Stimulated activated CD8-positive, alpha-beta memory T cell treated with anti-CD3 and anti-CD28 coated beads, Interleukin-15, amount 100 ng/mL, for 1 hour (primary cell): ENCODE results near the gene ALKBH3.

Experiments used
- DNase-seq: peaks from one replicate; pipeline ENCODE4 v3.0.0-alpha.2; 2020; ENCODE audit warnings: low read depth

Gene ALKBH3

GRCh38 chr11:43880640-43881159 lies at the start of gene ALKBH3:
Gene ALKBH3 (plus strand): TSS chr11:43880831. CDS start chr11:43882653, 1,822 bp downstream.
- DNase-seq = peak; percentile 81

DNA sequence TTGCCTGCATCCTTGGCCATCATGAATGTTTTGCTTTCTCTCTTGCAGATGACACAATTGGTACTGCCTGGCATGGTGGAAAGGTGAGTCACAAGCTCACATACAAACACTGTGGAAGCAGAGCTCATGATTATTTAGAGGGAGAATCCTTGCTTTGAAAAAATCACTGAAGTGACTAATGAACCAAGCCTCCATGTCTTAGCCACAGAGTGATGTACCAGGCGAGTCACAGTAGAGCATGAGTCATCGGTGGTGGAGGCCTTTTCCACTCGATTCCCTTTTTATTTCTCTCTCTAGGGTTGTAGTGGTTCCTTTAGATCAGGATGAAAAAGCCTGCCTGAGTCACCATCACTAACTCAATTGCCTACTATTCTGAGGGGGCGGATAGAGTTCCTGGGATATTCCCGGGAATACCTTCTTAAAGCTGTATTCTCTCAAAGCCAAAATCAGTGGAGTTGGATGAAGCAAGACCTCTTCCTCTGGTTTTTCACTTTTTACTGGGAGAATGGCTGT lies 49.6 kb upstream of the ALKBH3 start:
- DNase-seq = no peak

DNA sequence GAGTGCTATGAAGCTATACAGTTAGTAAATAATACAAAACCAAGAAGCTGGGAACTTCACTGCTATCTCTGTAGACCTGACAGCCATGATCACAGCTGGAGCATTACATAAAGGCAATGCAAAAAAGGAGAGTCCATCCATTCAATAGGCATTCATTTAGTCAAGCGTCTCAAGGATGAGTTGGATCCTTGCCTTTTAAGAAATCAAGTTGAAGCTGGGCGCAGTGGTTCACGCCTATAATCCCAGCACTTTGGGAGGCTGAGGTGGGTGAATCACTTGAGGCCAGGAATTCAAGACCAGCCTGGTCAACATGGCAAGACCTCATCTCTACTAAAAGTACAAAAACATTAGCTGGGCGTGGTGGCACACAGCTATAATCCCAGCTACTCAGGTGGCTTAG lies 48.1 kb upstream of the ALKBH3 start:
- no peak for DNase-seq

DNA sequence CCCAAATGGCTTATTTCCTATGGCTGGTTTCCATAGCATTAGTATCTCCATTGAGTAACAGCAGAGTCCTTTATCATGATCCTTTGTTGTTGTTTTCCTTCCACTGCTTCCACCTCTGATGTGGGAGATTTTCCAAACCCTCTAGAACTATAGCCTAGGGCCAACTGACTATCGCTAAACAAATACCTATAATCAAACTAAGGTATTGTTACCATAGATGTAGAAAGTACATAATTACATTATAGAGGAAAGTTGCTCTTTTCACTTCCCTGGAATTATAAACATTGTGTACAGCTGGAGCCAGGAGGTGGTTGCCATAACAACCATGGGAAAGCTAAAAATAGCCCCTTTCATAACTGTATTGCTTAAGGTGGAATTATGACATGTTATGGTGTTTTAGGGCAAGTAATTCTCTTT lies 47.0 kb upstream of the ALKBH3 start:
- no peak for DNase-seq

- DNase-seq = no peak
Observed at GRCh38 chr11:43834286-43834685, 46.3 kb upstream of the ALKBH3 start.

DNA sequence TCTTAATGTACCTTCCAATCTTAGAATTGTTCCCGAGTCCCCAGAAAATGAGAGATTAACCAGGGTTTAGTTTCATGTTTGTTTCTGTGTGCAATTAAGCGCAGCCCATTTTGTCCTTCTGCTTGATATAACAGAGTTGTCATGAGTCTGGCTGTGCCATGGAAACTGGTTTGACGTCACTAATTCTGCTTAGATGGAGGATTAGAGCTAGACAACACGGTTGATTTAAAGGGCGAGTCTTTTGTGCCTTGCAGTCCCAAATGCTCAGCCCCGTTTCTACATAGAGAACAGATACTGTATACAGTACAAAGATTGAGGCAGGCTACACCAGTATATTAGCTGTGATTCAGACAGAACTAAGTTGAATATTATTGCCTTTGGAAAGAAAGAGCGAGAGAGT lies 45.5 kb upstream of the ALKBH3 start:
- no peak for DNase-seq

DNA sequence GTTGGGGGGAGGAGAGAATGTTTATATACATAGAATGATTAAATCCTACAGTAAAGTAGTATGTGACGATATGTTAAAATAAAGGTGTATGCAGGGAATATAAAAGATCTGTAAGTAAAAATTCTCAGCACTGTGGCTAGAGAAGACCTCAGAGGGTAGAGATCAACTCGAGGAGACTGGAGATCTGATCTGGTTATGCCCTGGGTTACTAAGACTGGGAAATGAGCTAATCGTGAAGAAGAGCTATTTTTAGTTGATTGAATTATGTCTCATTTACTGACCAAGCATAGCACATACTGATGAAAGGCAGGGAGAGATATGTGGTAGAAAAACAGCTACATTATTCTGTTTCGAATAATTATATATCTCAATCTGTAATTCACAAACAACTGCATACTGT lies 42.8 kb upstream of the ALKBH3 start:
- DNase-seq = no peak

DNA sequence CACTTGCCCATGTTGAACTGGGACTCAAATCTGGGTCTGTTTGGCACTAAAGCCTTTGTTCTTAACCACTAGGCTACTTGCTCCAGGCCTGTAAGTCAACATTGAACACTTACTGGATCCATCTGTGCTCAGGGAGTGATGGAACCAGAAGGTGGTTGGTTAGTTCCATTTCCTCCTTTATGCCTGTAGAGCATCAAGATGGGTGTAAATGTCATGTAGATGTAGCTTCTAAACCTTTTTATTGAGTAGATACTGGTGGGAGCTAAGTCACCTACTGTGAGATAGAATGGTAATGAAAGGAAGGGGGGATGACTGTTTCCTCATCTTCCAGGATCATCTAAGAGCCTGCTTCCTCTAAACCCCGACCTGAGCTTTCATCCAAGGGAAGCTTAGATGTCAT lies 38.6 kb upstream of the ALKBH3 start:
- no peak for DNase-seq

GRCh38 chr11:43845816-43846215 lies 34.8 kb upstream of the ALKBH3 start:
- no peak for DNase-seq

DNA sequence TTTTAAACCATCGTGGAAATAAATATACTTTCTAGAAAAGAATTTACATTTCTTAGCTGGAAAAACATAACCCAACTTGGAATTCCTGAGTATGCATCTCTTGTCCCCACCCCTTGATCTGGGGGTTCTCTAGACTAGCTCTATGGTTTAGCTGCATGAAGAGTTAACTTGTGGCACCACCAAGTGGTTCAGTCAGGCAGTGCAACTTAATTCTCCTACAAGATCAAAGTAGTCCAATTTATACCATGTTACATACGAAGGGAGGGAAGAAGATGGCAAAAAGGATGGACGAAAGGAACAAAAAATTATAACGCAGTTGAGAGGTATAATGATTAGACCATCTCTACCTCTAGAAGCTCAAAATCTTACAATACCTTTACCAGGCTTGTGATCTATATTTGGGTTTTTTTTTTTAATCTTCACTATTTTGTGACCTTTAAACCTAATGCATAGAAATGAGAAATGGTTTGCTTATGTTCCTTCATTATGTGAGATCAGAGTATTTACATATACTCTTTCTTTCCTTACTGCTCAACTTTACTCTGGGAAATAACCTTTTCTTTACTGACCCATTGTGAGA lies 28.5 kb upstream of the ALKBH3 start:
- peak; percentile 30 for DNase-seq

DNA sequence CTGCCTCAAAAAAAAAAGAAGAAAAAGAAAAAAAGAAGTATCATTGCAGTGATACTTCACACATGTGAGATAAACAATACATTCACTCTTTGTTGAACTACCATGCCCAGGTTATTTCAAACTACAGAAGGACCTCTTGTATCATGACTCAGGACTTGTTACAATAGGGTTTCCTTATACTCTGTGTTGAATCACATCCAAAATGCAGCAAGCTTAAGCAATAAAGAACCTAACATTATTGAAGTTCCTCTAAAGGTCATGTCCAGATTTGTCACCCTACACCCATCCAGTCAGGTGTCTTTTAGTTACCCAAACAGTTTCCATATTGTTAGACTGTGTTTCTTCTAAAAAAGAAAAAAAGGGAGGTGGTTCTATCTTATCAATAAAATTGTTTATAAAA lies 26.9 kb upstream of the ALKBH3 start:
- no peak for DNase-seq

DNA sequence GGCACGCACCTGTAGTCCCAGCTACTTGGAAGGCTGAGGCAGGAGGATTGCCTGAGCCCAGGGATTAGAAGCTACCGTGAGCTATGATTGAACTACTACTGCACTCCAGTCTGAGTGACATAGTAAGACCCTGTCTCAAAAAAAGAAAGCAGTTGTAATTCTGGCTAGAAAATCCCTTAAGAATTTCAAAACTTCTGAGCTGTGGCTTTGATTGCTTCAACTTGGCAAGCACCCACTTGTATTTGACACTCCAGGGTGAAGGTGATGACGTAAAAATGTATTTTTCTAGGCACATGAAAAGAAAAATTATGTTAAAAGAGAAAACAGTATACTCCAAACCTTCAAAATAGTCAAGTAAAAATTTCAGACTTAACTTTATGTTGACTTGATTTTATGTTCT lies 23.6 kb upstream of the ALKBH3 start:
- no peak for DNase-seq

GRCh38 chr11:43861141-43861540 lies 19.5 kb upstream of the ALKBH3 start:
- no peak for DNase-seq

DNA sequence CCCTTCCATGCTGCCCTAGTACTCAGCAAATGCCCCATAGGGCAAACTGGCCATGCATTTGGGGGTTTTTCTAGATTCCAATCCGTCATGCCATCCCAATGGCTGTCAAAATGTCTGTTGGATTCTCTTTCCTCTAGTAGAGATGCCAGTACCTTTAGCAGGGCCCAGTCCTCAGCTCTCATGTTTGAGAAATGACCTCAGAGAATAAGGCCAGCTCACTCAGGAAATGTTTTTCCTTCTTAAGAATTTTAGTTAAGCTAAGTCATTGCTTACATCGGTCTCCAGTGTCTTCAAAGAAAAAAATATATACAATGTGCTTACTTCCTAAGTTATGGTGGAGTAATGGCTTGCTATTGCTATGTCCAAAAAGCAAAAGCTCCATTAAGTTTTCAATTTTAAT lies 14.1 kb upstream of the ALKBH3 start:
- DNase-seq = no peak

GRCh38 chr11:43866969-43867368 lies 13.7 kb upstream of the ALKBH3 start:
- DNase-seq = no peak

GRCh38 chr11:43868852-43869567 lies 11.6 kb upstream of the ALKBH3 start:
- DNase-seq = no peak

- no peak for DNase-seq
Observed at GRCh38 chr11:43871051-43871450, 9.6 kb upstream of the ALKBH3 start.

DNA sequence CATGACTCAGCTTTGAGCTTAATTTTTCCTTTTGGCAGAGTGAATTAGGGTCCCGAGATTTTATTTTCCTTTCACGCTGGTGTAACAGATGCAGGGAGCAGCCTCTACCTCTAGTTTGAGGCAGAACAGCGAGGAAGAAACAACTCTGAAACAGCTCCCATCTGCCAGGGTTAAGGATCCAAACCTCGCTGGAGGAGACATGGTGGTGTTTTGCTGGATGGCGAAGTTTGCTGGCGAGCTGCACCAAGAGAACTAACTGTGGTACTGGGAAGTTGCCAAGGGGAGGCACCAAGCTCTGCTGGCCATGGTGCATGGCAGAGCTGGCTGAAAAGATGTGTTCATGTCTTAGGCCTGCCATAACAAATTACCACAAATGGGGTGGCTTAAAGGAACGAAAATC lies 7.6 kb upstream of the ALKBH3 start:
- no peak for DNase-seq

DNA sequence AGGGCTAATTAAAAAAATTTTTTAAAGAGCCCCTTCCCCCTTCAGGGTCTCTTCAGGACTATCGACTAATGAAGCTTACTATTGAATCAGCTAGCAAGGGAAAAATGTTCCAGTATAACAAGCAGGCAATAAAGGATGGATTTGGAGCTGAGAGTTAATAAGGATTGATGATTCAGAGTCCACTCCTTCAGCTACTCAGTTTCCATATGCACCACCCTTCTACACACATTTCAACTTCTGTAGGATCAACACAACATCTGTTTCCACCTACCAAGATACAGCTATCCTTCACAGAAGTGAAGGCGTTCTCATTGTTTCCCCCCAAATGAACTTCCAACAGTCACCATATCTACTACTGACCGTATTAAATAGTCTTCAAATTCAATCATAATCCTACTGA lies 6.6 kb upstream of the ALKBH3 start:
- no peak for DNase-seq

- no peak for DNase-seq
Observed at GRCh38 chr11:43874738-43875137, 5.9 kb upstream of the ALKBH3 start.

DNA sequence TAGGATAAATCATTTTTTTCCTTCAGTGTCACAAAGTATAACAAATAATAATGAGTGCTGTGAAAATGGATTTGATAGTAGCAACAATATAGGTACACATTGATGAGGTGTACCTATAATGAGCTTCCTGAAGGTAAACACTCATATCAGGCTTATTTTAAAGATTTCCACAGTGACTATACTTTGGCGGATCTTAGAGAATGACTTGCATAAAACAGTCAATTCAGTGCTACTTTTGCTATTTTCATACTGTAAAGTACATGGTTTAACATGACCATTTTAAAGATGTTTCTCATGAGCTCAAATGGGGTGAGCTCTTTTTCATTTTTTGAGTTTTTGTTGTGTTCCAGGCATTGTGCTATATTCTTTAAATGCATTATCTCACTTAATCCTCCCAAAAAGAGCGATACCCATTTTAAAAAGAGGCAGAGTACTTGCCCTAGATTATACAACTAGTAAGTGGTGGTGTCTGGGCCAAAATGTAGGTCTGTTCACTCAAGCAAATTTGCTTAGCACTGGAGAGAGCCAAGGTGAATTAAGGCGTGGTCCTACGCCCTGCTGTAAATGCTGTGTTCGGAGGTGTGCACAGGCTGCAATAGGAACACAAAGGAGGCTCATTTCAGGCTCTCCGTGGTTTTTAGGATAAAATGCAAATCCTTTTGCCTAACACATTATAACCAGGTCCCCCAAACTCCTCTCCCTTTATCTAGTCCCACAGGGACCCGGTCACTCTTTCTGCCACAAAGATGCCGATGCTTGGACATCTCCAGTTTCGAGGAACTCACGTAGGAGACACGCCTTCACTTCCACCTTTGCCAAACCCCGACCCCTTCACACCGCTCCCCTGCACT lies 617 bp upstream of the ALKBH3 start:
- DNase-seq = no peak

DNA sequence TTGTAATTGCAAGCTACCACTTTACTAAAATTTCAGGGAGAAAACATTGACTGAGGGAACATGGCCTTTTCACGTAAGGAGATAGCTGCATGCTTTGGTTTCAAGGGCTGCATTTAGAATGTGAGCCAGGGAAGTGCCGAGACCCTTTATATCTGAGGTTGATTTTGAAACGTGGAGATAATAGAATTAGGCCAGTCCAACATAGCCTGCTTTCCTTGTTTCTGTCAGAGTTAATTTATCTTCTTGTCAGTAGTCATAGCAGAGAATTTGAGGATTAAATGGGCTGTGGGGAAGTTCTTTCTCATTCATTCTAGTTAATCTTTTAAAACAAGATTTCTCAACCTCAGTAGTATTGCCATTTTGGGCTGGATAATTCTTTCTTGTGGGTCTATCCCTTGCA lies 12.2 kb downstream of the ALKBH3 start:
- no peak for DNase-seq

- DNase-seq = no peak
Observed at GRCh38 chr11:43894546-43894945, 13.9 kb downstream of the ALKBH3 start.
